Smooth muscle cell of the brain vasculature (primary cell): ENCODE data around the gene HDAC11.
"Not testable (repeated sequence)": the region's sequence is repeated elsewhere in the genome, so short reads cannot be mapped to it uniquely, and the experiment has no call there.

Experiments
- DNase-seq: peaks from one replicate; pipeline ENCODE4 v3.0.0-alpha.2; 2012; ENCODE audit warnings: low read depth, low spot score

HDAC11 gene

DNA sequence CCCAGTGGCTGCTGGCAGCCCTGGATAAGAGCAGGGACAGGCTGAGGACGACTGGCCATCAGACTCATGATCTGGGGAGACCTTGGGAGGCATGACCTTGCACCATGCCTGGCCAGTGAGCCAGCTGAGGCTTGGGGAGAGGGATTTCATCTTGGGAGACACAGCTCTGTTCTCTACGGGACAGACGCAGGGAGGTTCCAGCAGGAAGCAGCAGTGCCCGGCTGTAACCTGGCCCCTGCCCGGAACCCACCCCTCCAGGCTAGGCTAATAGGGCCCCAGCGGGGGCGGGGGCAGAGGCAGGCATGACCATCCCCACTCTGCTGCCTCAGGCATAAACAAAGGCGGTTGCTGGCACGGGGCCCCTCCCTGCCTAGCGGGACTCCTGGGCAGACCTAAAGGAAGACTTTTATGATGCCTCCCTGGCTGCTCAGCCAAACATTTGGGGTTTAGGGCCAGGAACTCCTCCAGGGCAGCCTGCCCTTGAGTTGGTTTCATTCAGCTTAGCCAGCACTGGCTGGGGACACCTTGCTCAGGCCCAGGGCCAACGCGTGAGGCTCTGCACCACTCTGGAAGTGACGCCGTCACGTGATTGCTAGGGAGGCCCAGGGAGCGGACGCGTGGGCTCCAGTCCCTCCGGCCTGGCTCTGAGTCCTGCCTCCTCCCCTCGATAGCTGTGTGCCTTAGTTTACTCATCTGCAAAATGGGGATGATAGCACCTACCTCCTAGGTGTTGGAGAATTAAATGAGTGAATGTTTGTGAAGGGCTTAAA, 27.6 kb downstream of the HDAC11 start:
- DNase-seq: no peak

DNA sequence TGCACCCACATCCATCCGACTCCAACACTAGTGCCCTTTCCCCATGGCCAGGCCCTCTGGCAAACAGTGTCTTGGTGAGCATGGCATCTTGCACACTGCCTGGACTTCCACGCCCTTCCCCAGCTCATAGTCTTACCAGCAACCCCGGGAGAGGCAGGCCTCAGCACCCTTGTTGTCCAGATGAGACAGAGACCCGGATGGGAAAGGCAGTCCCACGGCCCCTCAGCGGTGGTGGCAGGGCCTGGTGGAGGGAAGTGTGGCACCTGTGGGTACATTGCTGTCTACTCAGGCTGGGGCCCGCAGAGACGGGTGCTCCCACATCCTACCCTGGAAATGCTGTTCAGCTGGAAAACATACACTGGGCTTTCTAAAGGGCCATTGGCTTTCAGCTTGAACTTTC, 28.4 kb downstream of the HDAC11 start:
- no peak for DNase-seq

DNA sequence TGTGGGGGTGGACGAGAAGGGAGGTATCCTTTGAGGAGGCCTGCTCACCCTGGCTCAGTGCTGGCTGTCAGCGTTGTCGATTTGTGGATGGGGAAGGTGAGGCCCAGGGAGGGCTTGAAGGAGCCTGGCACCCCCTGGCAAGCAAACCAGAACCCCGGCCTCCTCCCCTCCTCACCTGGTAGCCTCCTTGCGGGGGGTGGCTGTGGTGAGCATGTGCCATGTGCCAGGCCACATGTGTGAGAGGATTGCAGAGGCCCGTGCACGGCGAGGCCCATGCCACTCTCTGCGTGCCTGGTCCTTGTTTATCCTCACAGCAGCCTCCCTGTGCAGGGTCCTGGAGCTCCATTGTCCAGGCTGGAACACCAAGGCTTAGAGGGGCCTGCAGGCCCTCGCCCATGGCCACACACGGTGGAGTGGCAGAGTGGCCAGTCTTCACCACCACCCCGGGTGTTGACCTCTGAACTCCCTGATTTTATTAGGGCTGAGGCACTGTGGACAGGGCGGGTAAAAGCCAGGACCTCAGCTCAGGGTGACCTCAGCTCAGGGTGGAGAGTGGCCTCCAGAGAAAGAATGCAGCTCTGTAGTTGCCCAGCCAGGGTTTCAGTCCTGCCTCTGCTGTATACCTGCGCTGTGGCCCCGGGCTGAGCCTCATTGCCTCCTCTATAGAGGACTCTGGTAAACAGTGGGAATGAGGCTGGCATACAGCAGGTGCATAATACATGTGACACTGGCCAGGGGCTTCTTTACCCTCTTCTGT, 29.1 kb downstream of the HDAC11 start:
- no peak for DNase-seq

DNA sequence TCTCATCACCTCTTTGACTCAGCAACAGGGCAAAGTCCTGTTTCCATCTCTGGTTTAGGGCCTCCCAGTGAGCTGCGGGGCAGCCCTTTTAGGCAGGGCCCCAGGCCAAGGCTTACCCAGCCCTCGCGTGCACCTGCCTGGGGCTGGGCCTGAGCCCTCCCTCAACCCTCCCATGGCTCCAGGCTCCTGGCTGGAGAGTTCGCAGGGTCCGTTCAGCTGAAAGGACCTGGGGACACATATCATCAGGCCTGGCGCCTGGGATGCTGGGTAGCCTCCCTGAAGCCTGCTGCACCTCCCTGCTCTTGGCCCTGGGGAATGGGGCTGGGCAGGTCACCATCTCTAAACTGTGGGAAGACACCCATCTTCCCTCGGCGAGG, 29.7 kb downstream of the HDAC11 start:
- DNase-seq: no peak

DNA sequence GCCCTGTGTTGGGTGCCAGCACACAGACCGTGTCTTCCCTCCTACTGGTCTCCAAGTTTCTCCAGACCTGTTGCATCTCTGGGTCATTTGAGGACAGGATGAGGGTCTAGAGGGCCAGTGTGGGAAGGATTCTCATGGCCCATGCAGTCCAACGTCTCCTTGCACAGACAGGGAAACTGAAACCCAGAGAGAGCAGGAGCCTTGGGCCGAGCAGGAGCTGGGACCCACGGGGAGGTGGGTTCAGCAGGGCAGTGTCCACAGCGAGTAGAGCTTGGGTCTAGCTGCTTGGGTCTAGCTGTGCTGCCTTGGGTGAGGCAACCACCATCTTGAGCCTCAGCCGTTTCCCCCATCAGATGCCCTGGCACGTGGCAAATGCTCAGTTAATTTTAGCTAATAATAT, 32.3 kb downstream of the HDAC11 start:
- DNase-seq: no peak

DNA sequence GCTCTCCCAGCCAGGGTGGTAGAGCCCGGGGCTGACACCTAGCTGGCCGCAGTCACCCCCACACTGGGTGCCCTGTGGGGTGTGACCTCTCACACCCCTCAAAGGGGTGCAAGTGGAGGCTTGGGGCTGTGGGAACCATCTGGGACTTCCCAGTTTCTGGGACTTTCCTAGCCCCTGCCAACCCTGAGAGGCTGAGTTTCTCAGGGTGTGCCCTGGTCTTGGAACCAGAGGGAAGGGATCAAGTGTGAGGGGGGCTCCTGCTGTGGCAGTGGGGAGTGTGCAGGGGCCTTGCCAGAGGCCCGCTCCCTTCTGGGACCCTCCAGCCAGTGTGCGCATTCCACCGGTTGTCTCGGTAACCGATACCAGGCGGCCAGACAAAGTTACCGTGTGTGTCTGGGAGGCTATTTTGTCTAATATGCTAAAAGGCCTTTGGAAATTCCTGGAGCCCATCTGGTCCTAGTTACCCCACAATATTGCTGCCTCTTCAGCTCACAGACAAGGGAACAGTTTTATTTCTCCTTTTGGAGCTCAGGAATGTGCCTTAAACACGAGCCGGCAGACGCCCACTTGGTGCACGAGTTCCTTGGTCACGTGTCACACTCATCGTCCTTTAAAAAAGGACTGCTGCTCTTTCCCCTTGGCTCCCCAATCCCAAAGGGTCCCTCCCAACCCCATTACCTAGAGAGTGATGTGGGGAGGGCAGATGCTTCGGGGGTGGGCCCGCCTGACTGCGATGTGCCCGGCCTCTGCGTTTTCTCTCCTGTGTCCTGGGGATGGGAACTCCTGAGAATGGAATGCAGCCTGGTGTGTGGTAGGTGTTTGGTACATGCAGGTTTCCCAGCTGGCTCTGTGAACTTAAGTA, 33.2 kb downstream of the HDAC11 start:
- no peak for DNase-seq

DNA sequence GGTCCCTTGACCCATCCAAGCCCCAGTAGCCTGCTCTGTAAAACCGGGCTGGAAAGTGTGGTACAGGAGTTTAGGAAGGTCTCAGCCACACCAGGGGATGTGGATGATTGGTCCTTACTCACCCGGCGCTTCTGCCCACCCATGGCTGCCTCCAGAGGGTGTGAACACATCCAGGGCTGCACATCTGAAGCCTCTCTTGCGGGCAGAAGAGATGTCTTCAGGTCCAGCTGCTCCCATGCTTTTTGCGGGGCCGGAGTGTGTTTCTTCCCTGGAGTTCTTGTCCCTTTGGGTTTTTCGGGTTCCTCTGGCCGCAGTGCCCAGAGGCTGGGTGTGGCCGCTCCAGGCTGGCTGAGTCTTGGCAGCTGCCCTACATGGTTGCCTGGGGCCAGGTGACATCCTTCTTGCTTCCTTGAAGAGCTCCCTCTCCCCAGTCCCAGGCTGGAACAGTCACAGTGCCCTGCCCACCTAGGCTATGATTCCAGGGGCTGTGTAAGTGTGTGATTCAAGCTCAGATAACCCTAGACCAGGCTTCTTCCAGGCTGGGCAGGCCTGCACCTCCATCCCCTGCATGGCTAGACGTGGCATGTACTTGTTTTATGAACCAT, 33.9 kb downstream of the HDAC11 start:
- no peak for DNase-seq

DNA sequence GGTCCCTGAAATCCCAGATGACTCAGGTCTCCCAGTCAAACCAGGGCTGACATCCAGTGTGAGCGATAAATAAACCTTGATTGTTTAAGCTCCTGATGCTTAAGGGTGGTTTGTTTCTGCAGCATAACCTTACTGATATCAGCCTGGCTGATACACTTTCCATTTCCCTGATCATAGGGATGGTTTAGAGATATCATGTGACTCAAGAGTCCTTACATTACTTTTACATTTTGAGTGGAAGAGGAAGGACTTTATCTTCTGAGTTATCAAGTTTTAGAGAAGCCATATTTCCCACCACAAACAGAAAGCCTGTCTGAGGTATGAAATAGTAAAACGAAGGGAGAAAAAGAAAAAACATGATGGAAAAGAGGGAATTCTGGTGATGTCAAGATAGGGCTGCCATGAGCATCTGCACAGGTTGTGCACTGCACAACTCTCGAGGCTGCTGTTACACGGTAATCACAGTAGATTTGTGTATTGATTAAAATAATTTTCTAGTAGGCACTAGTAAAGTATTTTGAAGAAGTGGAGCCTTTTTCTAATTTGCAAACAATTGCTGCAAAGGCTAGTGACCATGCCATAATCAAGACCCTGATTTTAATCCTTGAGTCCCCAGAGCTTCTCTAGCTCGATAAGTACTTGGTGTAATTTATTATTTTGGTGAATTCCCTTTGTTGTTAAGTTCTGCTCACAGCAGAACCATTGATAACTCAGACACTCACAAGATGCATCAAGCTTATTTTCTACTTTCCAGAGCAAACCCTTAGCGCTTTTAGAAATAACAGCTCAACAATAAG, 34.7 kb downstream of the HDAC11 start:
- DNase-seq: no peak

DNA sequence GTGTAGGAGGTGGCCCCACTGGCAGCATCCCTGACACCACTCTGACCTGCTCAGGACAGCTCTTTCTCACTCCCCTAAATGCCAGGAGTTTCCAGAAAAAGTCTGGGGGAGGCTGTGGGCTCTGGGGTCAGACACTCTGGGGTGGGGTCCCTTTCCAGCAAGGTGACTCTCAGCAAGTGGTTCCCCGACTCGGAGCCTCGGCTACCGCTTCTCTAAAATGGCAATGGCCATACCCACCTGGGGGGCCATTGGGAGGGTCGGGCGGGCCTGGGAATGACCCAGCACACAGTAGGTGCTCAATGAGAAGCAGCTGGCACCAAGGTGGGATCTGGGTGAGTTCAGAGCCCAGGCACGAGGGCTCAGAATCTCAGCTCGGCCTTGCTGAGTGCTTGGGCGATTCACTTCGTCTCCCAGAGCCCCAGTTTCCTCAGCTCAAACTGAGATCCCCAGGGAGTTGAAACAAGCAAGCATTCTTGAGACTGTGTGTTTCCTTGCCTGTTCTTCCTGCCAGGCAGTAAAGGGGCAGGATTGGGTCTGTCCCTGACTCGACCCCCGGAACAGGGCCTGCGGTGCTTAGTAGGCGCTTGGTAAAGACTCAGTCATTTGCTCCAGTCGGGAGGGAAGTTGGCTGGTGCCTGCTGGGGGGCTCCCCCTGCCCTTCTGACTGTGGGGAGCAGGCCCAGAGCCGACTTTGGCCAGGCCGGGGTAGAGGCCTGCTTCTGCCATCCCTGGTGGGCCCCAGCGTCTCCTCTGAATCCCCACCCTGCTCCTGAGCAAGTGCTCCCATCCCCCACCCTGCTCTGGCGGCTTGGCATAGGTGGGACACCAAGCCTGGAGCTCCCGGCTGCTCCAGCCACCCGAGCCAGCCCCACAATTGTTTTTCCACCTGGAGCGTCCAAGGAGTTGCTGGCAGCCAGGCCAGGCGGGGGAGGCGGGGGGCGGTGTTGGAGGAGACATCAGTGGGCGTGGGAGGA, 36.0 kb downstream of the HDAC11 start:
- no peak for DNase-seq

DNA sequence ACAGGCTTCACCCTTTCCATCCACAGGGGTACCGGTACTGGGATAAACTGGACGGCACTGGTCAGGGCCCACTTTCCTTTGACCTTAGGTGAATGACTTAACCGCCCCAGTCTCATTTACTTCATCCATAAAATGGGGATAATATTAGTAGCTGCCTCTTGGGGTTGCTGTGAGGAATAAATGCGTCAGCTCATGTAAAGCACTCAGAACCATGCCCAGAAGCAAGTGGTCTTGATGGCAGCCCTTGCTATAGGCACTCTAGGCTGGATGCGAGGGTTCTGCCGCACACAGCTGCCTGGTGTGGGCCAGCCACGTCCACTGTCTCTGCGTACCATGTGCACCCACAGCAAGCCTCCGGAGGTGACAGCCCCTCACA, 36.6 kb downstream of the HDAC11 start:
- DNase-seq: no peak

DNA sequence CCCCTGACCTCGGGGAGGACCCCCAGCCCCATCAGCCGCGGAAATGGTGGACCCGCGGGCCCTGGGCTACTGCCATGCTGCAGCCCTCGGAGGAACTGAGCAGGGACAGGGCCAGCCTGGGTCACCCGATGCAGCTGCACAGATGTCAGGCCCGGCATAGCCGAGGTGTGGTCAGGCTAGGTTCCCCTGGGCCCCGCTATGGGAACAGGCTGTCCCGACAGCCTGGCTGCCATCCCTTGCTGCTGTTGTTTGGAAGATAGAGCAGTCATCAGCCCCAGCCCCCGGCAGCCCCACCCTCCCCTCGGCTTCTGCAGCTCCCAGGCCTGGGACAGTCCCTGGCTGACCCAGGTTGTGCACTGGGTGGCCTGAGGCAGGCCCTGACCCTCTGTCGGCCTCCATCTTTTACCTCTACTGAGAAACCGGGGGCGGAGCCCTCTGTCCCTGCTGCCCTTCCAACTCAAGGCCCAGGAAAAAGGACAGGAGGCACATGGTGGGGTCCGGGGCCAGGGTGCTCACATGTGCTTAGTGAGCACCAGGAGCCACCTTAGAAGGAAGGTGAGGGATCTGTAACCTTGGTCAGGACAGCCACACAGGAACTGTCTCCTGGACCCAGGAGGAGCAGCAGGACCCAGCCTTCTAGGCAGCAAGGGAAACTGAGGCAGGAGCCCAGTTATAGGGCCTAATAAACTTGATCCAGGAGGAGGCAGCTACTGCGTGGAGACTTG, 37.3 kb downstream of the HDAC11 start:
- DNase-seq: no peak

DNA sequence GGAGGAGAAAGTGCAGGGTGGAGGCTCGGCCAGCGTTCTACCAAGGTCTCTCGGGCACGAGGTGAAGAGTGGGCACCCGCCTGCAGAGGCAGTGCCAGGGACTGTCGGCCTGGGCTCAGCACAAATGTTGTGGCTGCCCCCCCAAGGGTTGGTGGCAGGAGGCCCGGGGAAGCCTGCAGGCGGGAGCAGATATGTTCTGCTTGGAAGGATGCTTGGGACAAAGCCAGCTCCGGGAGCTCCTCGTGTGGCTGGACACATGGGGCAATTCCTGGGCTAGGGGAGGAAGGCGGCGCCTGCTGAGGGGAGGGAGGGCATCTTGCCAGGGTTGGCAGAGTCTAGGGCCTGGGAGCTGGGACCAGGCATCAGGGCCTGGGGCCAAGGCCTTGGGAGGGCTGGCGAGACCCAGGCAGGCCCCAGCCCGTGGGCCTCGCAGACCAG, 38.4 kb downstream of the HDAC11 start:
- DNase-seq: no peak

DNA sequence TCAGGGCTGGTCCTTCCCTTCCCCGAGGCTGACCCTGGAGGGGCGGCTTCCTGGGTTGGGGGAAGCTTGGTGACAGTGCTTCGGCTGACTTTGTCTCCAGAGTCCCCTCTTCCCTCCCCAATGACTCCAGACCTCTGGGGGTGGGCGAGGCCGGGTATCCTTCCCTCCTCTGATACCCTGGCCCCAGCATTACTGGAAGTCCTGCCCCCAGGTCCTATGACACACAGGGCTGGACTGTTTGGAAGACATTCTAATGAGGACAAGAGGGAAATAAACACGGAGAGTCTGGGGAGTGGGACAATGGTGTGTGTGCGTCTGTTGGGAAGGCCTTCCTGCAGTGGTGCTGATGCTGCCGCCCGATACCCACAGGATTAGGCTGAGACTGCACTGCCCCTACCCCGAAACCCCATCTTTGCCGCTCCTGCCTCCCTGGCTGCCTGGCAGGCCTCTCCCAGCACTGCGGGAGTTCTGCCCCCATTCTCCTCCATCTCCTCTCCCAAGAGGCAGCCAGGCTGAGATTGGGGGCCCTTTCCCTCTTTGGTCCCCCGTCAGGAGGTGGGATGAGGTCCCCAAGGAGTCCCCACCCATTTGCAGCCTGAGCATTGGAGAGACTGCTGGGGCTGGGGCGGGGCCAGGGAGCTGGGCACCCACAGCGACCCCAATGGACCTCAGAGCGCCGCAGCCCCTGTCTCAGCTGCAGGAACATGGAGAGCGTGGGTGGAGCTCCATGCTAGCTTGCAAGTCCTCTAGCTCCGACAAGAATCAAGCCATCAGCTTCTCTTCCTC, 39.1 kb downstream of the HDAC11 start:
- no peak for DNase-seq

DNA sequence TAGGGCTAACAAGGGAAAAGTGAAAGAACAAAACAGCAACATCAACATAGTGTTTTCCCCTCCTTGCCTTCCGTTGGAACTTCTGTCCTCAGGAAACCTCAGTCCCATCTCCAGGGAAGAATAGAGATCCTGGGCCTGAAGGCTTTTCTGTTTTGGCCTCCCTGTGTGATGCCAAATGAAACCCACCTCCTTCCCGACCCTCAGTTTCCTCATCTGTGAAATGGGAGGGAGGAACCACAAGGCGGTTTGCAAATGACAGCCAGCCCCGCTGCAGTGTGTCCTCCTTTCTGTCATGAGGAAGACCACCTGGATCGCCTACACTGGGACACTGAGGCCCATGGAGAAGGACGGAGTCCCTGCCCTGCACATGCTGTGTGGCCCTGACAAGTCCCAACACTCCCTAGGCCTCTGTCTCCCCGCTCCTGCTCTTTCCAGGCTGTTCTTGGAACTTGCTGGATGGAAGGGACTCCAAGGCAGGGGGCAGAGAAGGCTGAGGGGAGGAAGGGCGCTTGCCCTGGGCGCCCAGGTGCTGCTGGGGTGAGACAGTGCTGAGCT, 40.3 kb downstream of the HDAC11 start:
- DNase-seq: no peak

DNA sequence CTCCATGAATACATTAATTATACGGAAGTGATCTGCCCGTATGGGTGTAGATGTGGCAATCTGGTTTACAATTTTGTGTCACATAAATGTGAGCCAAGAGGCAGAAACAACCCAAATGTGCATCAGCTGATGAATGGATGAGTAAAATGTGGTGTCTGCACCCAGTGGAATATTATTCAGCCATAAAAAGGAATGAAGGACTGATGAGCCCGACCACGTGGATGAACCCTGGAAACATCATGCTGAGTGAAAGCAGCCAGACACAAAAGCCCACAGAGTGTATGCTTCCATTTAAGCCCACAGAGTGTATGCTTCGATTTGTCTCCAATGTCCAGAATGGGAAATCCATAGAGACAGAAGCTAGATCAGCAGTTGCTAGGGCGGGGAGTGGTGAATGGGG, 41.2 kb downstream of the HDAC11 start:
- no peak for DNase-seq

DNA sequence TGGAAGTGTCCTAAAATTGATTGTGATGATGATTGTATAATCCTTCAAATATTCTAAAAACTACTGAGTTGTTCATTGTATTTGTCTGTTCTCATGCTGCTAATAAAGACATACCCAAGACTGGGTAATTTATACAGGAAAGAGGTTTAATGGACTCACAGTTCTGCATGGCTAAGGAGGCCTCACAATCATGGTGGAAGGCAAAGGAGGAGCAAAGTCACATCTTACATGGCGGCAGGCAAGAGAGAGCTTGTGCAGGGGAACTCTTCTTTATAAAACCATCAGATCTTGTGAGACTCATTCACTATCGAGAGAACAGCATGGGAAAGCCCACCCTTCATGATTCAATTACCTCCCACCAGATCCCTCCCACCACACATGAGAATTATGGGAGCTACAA, 41.6 kb downstream of the HDAC11 start:
- DNase-seq: not testable (repeated sequence)

DNA sequence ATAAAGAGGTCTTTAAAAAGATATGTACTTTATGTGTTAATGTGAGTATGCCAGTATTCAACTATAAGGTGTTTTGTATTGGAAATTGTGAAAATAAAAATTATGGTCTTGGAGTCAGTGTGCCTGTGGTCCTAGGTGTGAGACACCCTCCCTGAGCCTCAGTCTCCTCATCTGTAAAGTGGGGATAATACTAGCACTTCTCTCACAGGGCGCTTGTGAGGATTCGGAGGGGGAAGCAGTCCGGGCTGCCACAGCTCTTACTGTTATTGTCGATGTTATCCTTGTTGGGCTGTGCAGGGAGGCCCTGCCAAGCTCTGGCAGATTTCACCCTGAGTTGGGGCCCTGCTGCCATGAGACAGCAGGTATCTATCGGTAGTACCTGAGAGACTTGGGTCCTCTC, 42.1 kb downstream of the HDAC11 start:
- no peak for DNase-seq
